AML-193 (cell line): ENCODE results near the gene SPEF2.
"Not testable (repeated sequence)": the region's sequence is repeated elsewhere in the genome, so short reads cannot be mapped to it uniquely, and the experiment has no call there.

Source experiments
- DNase-seq, 2 experiments: peaks; one replicate each; lab custom pipeline; 2025; lab: John Stamatoyannopoulos, UW

Gene SPEF2

DNA sequence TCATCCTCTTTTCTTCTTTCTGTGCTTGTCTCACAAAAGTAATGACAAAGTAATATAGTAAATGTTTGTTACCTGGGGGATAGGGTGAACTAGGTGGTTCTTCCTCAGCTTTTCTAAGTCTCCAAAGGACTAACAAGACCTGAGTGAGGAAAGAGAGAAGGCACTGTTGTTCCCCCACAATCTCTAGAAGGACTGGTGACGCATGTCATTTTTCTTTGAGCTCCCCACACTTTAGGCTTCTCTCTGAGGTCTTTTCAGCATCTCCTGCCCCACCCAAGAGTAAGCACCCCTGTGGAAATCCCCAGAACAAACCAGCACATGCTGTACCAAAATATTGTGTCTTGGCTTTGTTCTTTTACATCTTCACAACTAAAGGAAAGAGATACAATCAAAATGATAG, 236.6 kb downstream of the SPEF2 start:
- DNase-seq = no peak

DNA sequence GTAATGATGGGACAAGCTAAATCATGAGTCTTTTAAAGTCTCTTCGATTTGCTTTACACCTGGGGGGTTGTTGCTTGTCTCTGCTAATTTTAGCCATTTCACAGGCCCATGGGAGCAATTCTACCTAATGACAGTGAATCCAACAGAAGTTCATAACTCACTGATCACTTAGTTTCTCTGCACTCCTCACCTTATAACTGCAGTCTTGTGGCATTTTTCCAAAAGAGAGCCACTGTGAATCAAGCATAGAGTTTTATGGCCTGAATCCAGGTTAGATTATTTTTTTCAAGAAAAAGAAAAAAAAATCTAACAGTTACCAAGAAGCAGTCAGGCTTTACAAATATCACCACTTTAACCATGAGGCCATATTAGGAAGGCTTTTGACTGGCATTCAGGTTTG, 237.5 kb downstream of the SPEF2 start:
- DNase-seq = no peak

DNA sequence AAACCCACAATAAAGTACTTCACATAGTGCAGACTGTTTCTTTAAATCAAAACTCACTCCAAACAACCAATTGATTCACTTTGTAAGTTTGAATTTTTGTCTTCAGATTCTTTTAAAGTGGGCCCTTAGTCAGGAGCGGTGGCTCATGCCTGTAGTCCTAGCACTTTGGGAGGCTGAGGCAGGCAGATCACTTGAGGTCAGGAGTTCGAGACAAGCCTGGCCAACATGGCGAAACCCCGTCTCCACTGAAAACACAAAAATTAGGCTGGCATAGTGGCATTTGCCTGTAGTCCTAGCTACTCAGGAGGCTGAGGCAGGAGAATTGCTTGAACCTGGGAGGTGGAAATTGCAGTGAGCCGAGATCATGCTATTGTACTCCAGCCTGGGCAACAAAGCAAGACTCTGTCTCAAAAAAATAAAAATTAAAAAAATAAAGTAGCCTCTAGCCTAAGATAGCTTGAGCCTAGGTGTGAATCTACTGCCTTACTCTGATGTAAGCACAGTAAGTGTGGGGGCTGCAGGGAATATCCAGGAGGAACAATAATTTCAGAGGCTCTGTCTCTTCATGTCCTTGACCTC, 238.6 kb downstream of the SPEF2 start:
- DNase-seq = not testable (repeated sequence)

DNA sequence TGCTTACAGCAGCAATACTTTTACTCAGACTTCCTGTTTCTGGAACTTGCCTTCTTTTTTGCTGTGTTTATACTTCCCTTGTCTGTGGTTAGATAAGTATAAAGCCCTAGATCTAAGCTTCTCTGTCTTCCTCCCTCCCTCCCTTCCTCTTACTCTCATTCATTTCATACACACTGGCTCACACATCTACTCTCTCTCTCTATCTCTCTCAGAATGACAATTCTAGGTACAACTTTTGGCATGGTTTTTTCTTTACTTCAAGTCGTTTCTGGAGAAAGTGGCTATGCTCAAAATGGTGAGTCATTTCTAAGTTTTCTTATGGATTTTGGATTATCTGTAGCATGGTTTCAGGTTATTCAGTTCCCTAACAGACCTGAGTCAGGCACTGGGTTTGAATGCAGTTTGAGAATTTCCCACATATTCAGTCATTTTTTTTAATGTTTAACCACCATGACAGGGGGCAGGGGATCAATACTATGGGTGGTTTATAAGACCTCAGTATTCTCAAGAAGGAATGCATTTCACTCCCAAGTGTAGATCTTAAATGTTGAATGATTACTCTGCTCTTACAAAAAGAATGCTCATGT, 239.2 kb downstream of the SPEF2 start, which contains the start of gene IL7R:
IL7R (plus strand) TSS at position 127 of the 587 bp plus-strand sequence; CDS start at position 214, 87 bp downstream.
- peak; percentile 83 to 89 for DNase-seq

DNA sequence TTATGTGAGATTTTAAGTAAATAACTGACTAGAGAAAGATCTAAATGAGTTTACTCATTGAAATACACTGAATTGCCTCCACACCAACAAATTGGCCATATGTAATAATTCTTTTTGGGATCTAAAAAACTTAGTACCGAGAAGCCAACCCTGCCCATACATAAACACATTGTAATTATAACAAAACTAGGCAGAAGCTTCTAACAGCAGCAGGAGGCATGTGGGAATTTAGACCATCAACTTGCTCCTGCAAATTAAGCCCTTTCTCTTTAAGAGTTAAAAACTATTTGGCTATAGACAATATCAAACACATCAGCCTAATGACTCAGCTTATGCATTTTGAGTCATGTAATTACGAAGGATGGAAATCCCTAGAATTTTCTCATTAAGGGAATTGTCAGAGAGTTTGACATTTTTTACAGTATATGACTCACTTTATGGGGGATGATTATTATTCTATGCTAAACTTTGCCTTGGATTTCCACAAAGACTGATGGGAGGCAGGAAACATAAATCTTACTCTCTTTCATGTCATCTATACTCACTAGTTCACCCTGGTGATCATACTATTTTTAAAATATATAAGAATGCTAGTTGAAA, 240.0 kb downstream of the SPEF2 start:
- DNase-seq = no peak

DNA sequence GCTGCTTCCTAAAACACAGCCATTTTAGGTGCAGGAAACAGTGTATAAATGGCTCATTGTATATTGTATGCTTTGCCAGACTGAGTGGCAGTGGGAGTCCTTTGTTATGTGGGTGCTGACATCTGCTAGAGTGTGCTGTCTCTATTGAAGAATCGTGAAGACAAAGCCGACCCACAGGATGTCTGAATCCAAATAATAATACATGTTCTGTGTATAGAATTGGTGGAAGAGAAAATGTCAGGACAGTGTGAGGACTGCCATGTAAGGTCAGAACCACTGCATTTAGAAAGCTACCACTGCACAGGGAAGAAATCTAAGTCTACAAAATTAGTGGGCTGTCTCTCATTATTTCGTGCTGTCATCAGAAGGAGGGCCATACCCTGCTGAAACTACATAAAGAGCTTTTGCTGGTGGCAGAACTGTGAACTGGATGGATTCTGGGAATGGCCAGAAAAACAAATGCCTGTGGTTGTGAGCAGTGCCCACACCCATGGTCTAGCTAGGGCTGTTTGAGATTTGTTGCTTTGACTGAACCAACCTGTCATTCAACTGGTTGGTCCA, 241.5 kb downstream of the SPEF2 start:
- no peak for DNase-seq

DNA sequence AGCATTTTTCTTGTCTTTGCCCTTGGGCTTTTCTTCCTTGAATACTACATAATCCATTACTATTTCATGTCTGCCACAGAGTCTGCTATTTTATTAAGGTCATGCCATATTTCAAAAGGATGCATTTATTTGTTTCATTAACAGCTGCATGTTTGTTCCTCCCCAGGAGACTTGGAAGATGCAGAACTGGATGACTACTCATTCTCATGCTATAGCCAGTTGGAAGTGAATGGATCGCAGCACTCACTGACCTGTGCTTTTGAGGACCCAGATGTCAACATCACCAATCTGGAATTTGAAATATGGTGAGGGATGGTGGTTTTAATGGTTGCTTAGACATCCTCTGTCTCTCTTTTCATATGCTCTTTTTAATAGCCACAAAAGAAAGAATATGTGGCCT, 243.0 kb downstream of the SPEF2 start:
- DNase-seq = no peak

DNA sequence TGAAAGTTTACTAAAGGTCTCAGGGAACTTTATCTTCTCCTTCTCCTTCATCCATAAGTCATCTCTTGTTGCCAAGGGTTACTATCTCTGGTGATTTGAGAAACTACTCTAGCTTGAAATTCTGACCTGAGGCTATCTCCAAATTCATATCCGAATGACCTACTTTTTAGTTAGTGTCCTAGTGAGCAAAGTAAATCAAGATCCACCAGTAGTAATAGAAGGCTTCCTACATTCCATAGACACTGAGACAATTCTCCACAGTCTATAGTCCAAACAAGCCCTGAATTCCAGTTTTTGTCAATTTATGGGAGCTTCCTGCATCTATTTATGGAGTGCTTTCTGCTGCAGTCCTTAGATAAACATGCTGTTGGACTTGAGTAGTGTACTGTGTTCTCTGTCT, 244.1 kb downstream of the SPEF2 start:
- no peak for DNase-seq

DNA sequence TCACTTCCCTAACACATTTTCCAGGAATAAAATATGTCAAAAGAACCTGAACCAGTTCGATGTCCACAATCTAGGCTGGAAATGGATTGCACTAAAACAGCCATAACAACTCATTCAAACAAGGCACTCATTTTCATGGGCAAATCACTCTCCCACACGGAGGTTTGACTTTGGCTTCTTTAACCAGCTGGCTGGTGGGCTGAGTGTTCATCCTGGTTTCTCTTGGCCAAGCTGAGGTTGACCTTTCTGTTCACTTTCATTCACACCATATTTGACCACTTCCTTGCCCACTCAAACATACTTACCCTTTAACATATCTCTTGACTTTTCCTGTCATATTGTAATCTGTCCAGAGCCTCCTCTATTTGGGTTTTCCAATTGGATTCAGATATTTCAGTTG, 244.5 kb downstream of the SPEF2 start:
- DNase-seq = no peak

DNA sequence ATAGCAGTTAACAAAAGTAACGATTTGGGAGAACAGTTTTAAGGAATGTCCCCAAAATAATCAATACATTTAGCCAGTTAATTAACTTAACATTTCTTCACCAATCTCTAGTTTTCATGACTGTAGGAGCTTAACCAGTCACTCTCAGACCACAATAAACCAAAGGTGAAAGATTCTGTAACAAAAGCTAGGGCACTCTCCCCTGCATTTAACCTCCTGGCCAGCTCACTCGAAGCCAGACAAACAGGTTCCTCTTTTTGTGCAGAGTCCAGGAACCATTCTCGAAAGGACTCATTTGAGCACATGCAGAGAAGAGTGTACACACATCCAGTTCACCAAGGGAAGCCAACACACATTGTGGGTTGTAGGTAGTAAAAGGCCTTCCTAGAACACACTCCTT, 245.5 kb downstream of the SPEF2 start:
- DNase-seq = peak; percentile 22 to 34
